Ishikawa (cell line): ENCODE results near the gene OSER1.

Experiments
- CEBPB ChIP-seq: IDR thresholded peaks from 2 replicates; pipeline ENCODE4 v1.6.1; 2012
- CREB1 ChIP-seq: IDR thresholded peaks from 2 replicates; pipeline ENCODE4 v1.6.1; 2012; ENCODE audit warnings: low read depth
- EGR1 ChIP-seq: IDR thresholded peaks from 2 replicates; pipeline ENCODE4 v1.6.1; 2012
- EP300 ChIP-seq: IDR thresholded peaks from 2 replicates; pipeline ENCODE4 v1.6.1; 2012; ENCODE audit warnings: borderline replicate concordance
- FOXM1 ChIP-seq: IDR thresholded peaks from 2 replicates; pipeline ENCODE4 v1.6.1; 2012; ENCODE audit warnings: low read depth, borderline replicate concordance
- NFIC ChIP-seq: IDR thresholded peaks from 2 replicates; pipeline ENCODE4 v1.6.1; 2012
- RAD21 ChIP-seq: IDR thresholded peaks from 2 replicates; pipeline ENCODE4 v1.6.1; 2012; ENCODE audit warnings: low read depth
- REST ChIP-seq: IDR thresholded peaks from 2 replicates; pipeline ENCODE4 v1.6.1; 2012; ENCODE audit warnings: low read depth, mild to moderate bottlenecking
- TAF1 ChIP-seq: IDR thresholded peaks from 2 replicates; pipeline ENCODE4 v1.6.1; 2012; ENCODE audit warnings: low read depth, mild to moderate bottlenecking
- TCF12 ChIP-seq: IDR thresholded peaks from 2 replicates; pipeline ENCODE4 v1.6.1; 2012; ENCODE audit warnings: low read depth
- TEAD4 ChIP-seq: IDR thresholded peaks from 2 replicates; pipeline ENCODE4 v1.6.1; 2012
- YY1 ChIP-seq: IDR thresholded peaks from 2 replicates; pipeline ENCODE4 v1.6.1; 2012; ENCODE audit warnings: low read depth
- ZBTB7A ChIP-seq: IDR thresholded peaks from 2 replicates; pipeline ENCODE4 v1.6.1; 2012; ENCODE audit warnings: low read depth
- TF ChIP-seq, protein P1 (sequence below): IDR thresholded peaks from 2 replicates; pipeline ENCODE4 v1.6.1; 2012
- TF ChIP-seq, protein P2 (sequence below): IDR thresholded peaks from 2 replicates; pipeline ENCODE4 v1.6.1; 2012

Gene OSER1

GRCh38 chr20:44210406-44211176 is at the start of gene OSER1:
Gene OSER1, minus strand, starts transcription at chr20:44210771. Its CDS starts 3,814 bp downstream, at chr20:44206957.
- TF ChIP-seq EP300 (no peak), EGR1 (peak; percentile 71), NFIC (no peak), CREB1 (peak; percentile 85), TCF12 (peak; percentile 50; the same call in 1 of the 2 replicates), RAD21 (no peak), YY1 (no peak), ZBTB7A (no peak), CEBPB (peak; percentile 59; the same call in 1 of the 2 replicates), TEAD4 (peak; percentile 57), REST (no peak), FOXM1 (peak; percentile 84), TAF1 (peak; percentile 88)
- TF ChIP-seq, protein P1, sequence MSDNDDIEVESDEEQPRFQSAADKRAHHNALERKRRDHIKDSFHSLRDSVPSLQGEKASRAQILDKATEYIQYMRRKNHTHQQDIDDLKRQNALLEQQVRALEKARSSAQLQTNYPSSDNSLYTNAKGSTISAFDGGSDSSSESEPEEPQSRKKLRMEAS, result peak; percentile 99
- TF ChIP-seq, protein P2, sequence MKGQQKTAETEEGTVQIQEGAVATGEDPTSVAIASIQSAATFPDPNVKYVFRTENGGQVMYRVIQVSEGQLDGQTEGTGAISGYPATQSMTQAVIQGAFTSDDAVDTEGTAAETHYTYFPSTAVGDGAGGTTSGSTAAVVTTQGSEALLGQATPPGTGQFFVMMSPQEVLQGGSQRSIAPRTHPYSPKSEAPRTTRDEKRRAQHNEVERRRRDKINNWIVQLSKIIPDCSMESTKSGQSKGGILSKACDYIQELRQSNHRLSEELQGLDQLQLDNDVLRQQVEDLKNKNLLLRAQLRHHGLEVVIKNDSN, result peak; percentile 94

GRCh38 chr20:44258226-44258890 is 47.8 kb upstream of the OSER1 start:
- TF ChIP-seq EP300 (no peak), FOXM1 (no peak)
- TF ChIP-seq, protein P1, result no peak

DNA sequence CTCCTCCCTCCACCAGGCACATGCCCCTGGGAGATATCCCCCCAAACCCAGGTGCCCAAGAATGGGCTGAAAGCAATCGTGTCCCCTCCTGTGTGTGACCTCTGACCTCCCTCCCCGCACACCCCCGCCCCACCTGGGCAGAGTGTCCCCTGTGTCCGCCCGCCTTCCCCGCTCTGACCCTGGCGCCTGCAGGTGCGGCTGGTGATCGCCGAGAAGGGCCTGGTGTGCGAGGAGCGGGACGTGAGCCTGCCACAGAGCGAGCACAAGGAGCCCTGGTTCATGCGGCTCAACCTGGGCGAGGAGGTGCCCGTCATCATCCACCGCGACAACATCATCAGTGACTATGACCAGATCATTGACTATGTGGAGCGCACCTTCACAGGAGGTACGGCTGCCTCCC is 46.4 kb upstream of the OSER1 start:
- TF ChIP-seq FOXM1 (no peak), TCF12 (no peak), EGR1 (no peak), REST (no peak), CREB1 (no peak), NFIC (no peak), TAF1 (no peak), TEAD4 (no peak), EP300 (no peak), YY1 (no peak), ZBTB7A (no peak), CEBPB (no peak), RAD21 (no peak)
- TF ChIP-seq, protein P2, result no peak
- TF ChIP-seq, protein P1, result no peak

DNA sequence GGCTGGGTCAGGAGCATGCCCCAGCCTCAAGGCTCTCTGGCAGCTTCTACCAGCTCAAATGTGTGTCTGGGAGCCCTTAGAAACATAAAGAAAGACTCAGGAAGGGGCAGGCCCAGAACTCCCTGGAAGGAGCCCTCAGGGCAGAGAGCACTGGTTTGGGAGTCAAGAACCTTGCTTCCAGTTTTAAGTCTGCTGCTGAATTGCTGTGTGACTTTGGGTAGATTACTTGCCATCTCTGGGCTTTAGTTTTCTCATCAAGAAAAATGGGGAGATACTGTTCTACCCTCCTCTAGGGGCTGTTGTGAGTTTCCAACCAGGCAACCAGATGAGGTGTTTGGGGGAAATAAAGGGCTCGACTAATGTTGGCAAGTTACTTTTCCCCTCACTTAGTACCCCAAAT is 45.4 kb upstream of the OSER1 start:
- TF ChIP-seq EP300 (no peak), EGR1 (no peak), CREB1 (no peak), YY1 (no peak), FOXM1 (no peak), TAF1 (no peak), REST (no peak), RAD21 (no peak), ZBTB7A (no peak), CEBPB (no peak), NFIC (no peak)
- TF ChIP-seq, protein P2, result no peak
